ENCODE data around the gene OCRL.

Gene OCRL

DNA sequence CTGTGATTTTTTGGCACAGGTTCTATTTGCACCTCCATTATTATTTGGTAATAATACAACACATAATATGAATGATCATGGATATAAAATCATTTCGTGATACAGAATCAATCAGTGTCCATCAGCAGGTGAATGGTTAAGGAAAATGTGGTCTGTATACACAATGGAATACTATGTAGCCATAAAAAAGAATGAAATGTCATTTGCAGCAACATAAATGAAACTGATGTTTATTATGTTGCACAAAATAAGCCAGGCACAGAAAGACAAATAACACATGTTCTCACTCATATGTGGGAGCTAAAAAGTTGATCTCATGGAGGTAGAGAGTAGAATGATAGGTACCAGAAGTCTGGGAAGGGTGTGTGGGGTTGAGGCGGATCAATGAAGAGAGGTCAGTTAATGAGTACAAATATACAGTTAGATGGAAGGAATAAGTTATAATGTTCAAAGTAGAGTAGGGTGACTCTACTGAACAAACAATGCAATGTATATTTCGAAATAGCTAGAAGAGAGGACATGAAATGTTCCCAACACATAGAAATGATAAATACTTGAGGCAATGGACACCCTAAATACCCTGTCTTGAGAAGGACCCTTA lies 15.7 kb upstream of the OCRL start:
- TF ChIP-seq, protein P1, sequence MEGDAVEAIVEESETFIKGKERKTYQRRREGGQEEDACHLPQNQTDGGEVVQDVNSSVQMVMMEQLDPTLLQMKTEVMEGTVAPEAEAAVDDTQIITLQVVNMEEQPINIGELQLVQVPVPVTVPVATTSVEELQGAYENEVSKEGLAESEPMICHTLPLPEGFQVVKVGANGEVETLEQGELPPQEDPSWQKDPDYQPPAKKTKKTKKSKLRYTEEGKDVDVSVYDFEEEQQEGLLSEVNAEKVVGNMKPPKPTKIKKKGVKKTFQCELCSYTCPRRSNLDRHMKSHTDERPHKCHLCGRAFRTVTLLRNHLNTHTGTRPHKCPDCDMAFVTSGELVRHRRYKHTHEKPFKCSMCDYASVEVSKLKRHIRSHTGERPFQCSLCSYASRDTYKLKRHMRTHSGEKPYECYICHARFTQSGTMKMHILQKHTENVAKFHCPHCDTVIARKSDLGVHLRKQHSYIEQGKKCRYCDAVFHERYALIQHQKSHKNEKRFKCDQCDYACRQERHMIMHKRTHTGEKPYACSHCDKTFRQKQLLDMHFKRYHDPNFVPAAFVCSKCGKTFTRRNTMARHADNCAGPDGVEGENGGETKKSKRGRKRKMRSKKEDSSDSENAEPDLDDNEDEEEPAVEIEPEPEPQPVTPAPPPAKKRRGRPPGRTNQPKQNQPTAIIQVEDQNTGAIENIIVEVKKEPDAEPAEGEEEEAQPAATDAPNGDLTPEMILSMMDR (IDR thresholded peaks at IDR 0.05; ENCODE audit: extremely low read depth, missing control alignments), result no peak
- no peak for DNase-seq (ENCODE audit: low spot score)

GRCh38 chrX:129525162-129525561 lies 14.9 kb upstream of the OCRL start:
- TF ChIP-seq, protein P1 (IDR thresholded peaks at IDR 0.05; ENCODE audit: extremely low read depth, missing control alignments), result no peak
- DNase-seq (ENCODE audit: low spot score), result no peak

DNA sequence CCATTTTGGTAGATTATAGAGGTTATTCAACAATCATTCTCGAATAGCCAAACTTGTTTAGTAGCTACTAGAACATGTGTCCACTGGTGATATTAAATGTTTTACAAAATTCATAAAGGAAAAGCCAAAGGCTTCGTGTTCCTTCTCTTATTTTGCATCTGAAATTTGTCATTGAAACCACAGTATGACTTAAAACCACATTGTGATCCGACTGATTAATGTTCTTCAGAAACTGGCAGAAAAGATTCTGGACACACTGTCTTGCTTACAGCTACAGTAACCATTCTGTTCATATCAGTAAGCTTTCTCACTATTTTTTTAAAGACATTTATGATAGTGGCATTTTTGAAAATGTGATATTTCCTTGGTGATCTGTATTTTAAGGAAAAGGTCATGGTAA lies 14.2 kb upstream of the OCRL start:
- no peak for DNase-seq (ENCODE audit: low spot score)
- TF ChIP-seq, protein P1 (IDR thresholded peaks at IDR 0.05; ENCODE audit: extremely low read depth, missing control alignments), result no peak

DNA sequence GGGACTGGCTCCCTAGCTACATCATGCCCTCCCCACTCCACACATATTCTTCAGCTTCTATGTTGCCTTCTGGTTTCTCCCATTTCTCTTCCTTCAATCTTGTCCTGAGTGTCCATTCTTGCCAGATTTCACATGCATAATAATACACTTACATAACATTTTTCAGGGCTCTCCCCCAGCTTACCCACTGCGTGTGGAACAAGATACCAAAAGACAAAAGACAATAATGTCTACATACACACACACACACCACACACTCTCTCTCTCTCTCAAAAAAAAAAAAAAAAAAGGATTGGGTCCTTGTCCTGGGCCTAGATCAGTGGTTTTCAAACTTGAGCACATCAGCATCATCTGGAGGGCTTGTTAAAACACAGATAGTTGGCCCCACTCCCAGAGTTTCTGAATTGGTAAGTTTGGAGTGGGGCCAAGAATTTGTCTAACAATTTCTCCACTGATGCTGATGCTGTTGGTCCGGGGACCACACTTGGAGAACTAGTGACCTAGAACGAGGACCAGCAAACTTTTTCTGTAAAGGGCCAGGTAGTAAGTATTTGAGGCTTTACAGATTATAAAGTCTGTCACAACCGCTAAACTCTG lies 10.3 kb upstream of the OCRL start:
- TF ChIP-seq, protein P1 (IDR thresholded peaks at IDR 0.05; ENCODE audit: extremely low read depth, missing control alignments), result no peak
- no peak for DNase-seq (ENCODE audit: low spot score)

GRCh38 chrX:129530410-129530809 lies 9.6 kb upstream of the OCRL start:
- DNase-seq (ENCODE audit: low spot score), result no peak
- TF ChIP-seq, protein P1 (IDR thresholded peaks at IDR 0.05; ENCODE audit: extremely low read depth, missing control alignments), result no peak

GRCh38 chrX:129531132-129531531 lies 8.9 kb upstream of the OCRL start:
- DNase-seq (ENCODE audit: low spot score), result no peak
- TF ChIP-seq, protein P1 (IDR thresholded peaks at IDR 0.05; ENCODE audit: extremely low read depth, missing control alignments), result no peak

- DNase-seq (ENCODE audit: low spot score), result no peak
- TF ChIP-seq, protein P1 (IDR thresholded peaks at IDR 0.05; ENCODE audit: extremely low read depth, missing control alignments), result no peak
Observed at GRCh38 chrX:129534816-129535578, 5.1 kb upstream of the OCRL start.
